H1 (cell line): ENCODE measurements around the gene ELOVL1. TPM values are rescaled to one million over a fixed set of nuclear protein-coding genes. Genes with fewer than 3 reads are reported as not detected.

Source experiments
- ASH2L ChIP-seq: fragments of 200-600, 300-600 bp; sonication (generic); IDR thresholded peaks from one replicate; pipeline ENCODE4 v1.7.1; 2017; ENCODE audit warnings: low read length
- BACH1 ChIP-seq: IDR thresholded peaks from 2 replicates; pipeline ENCODE4 v1.6.1; 2012; ENCODE audit warnings: low read length, improper control_type of control experiment
- BRCA1 ChIP-seq: IDR thresholded peaks from 2 replicates; pipeline ENCODE4 v1.6.1; 2012; ENCODE audit warnings: low read depth, low read length, improper control_type of control experiment
- CHD1 ChIP-seq: IDR thresholded peaks from 2 replicates; pipeline ENCODE4 v1.6.1; 2012; ENCODE audit warnings: low read depth, low read length, improper control_type of control experiment
- CHD2 ChIP-seq: IDR thresholded peaks from 2 replicates; pipeline ENCODE4 v1.6.1; 2012; ENCODE audit warnings: low read length, improper control_type of control experiment
- EP300 ChIP-seq, 2 experiments: IDR thresholded peaks; 1 replicate in 1 of 2; 2 replicates in 1 of 2; pipeline ENCODE4 v1.6.1; 2011 to 2012; ENCODE audit warnings: low read depth in 2 of 2, low read length in 2 of 2, mild to moderate bottlenecking in 2 of 2, borderline replicate concordance in 1 of 2, inconsistent platforms in 1 of 2, moderate library complexity in 1 of 2
- GTF2F1 ChIP-seq: IDR thresholded peaks from 2 replicates; pipeline ENCODE4 v1.6.1; 2012; ENCODE audit warnings: low read depth, low read length, improper control_type of control experiment, borderline replicate concordance
- HDAC2 ChIP-seq, 2 experiments: fragments of 300-600 bp in 1 of 2; sonication (generic) in 1 of 2; IDR thresholded peaks; 2 replicates each; pipeline ENCODE4 v1.6.1; 2011 to 2012; ENCODE audit warnings: low read depth in 2 of 2, low read length in 2 of 2, mild to moderate bottlenecking in 2 of 2, moderate library complexity in 2 of 2, borderline replicate concordance in 1 of 2, inconsistent platforms in 1 of 2
- HDAC6 ChIP-seq: IDR thresholded peaks from one replicate; pipeline ENCODE4 v1.7.1; 2012; ENCODE audit warnings: low read depth, mild to moderate bottlenecking, inconsistent platforms, low read length, moderate library complexity
- KDM1A ChIP-seq: fragments of 200-600, 300-600 bp; sonication (generic); IDR thresholded peaks from 2 replicates; pipeline ENCODE4 v1.7.1; 2016; ENCODE audit warnings: mild to moderate bottlenecking, low read length, borderline replicate concordance
- PHF8 ChIP-seq: fragments of 200-600 bp; sonication (generic); conservative IDR thresholded peaks from 2 replicates; pipeline ENCODE4 v1.7.1; 2012; ENCODE audit warnings: low read depth, mild to moderate bottlenecking, inconsistent platforms, low read length, moderate library complexity
- RBBP5 ChIP-seq: IDR thresholded peaks from 2 replicates; pipeline ENCODE4 v1.7.1; 2012; ENCODE audit warnings: low read depth, mild to moderate bottlenecking, inconsistent platforms, low read length, moderate library complexity, borderline replicate concordance
- RXRA ChIP-seq: IDR thresholded peaks from 2 replicates; pipeline ENCODE4 v1.6.1; 2011; ENCODE audit warnings: low read depth, mild to moderate bottlenecking, low read length, moderate library complexity; ENCODE audit not compliant: insufficient read depth
- SUZ12 ChIP-seq: fragments of 200-600 bp; sonication (generic); IDR thresholded peaks from 2 replicates; pipeline ENCODE4 v1.6.1; 2012; ENCODE audit warnings: mild to moderate bottlenecking, inconsistent platforms, low read length, moderate library complexity, mixed read lengths
- TCF12 ChIP-seq: IDR thresholded peaks from 2 replicates; pipeline ENCODE4 v1.6.1; 2011; ENCODE audit warnings: low read depth, mild to moderate bottlenecking, low read length
- TEAD4 ChIP-seq: IDR thresholded peaks from 2 replicates; pipeline ENCODE4 v1.6.1; 2012; ENCODE audit warnings: low read depth, low read length, inconsistent platforms, mixed read lengths
- polyA plus RNA-seq, 7 experiments: library from polyadenylated mRNA; depleted of rRNA in 3 of 7; stranded (reverse) in 5 of 7; unstranded in 2 of 7; fragments of >200 nt in 5 of 7; fragments of 200-250 nt in 2 of 7; gene quantifications; 1 replicate in 5 of 7; 2 replicates in 1 of 7; 4 replicates in 1 of 7; pipeline versions ENCODE4 v1.2.1 to v1.2.3, GENCODE V29; 2011 to 2013; ENCODE audit warnings: missing spikeins in 2 of 7, mixed read lengths in 2 of 7
- total RNA-seq: library from RNA; stranded (reverse); fragmentation: NEBNext Ultra II Directional; extraction: Animal tissue kit (Norgen Biotek cat#: 25700); gene quantifications from 2 replicates; pipeline ENCODE4 v1.2.1, GENCODE V29; 2021
- TF ChIP-seq, protein P1 (sequence below): IDR thresholded peaks from 2 replicates; pipeline ENCODE4 v1.6.1; 2012; ENCODE audit warnings: inconsistent platforms
- TF ChIP-seq, protein P2 (sequence below): IDR thresholded peaks from 2 replicates; pipeline ENCODE4 v1.6.1; 2011; ENCODE audit warnings: low read length, improper control_type of control experiment

The ELOVL1 gene
- total and polyA plus RNA-seq, 2 of the 8 experiments (the other 6 are each of a cell fraction or from before 2014, with no cell fraction given), result 28.5 to 68.1 TPM

DNA sequence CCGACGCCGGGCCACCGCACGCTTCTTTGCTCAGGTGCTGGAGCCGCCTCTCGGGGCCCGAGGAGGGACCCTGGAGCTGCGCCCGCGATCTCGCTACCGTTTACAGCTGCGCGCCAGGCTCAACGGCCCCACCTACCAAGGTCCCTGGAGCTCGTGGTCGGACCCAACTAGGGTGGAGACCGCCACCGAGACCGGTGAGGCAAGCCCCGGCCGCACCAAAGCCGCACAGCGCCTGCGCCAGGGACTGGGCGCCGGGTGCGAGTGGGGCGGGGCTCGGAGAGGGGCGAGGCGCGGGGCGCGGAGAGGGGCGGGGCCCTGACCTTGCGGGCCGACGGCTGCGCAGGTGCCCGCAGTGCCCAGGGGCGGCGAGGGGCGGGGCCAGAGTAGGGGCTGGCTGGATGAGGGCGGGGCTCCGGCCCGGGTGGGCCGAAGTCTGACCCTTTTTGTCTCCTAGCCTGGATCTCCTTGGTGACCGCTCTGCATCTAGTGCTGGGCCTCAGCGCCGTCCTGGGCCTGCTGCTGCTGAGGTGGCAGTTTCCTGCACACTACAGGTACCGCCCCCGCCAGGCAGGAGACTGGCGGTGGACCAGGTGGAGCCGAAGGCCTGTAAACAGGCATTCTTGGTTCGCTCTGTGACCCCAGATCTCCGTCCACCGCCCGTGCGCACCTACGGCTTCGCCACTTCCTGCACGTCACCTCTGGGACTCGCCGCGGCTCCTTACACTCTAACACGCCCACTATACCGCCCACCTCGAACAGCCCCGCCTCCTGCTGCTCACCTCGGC, 18.8 kb downstream of the ELOVL1 start (continued):
- TF ChIP-seq RBBP5 (0 out of 2 replicates have a peak, but pooled peaks have one; percentile 6), KDM1A (no peak), HDAC2 (IDR thresholded peaks at IDR 0.05; ENCODE audit: borderline replicate concordance in 1 of 2, low read depth in 2 of 2, low read length in 2 of 2) (no peak), GTF2F1 (no peak), SUZ12 (no peak), EP300 (IDR thresholded peaks at IDR 0.05; ENCODE audit: borderline replicate concordance in 1 of 2, low read depth in 2 of 2, low read length in 2 of 2) (no peak), CHD2 (no peak), BRCA1 (no peak), CHD1 (no peak), TEAD4 (no peak), ASH2L (peak; percentile 70), TCF12 (no peak), HDAC6 (no peak), BACH1 (no peak), RXRA (no peak), PHF8 (peak; percentile 81)
- TF ChIP-seq, protein P1, sequence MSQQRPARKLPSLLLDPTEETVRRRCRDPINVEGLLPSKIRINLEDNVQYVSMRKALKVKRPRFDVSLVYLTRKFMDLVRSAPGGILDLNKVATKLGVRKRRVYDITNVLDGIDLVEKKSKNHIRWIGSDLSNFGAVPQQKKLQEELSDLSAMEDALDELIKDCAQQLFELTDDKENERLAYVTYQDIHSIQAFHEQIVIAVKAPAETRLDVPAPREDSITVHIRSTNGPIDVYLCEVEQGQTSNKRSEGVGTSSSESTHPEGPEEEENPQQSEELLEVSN, result no peak; the same call in none of the 2 replicates
- TF ChIP-seq, protein P2, sequence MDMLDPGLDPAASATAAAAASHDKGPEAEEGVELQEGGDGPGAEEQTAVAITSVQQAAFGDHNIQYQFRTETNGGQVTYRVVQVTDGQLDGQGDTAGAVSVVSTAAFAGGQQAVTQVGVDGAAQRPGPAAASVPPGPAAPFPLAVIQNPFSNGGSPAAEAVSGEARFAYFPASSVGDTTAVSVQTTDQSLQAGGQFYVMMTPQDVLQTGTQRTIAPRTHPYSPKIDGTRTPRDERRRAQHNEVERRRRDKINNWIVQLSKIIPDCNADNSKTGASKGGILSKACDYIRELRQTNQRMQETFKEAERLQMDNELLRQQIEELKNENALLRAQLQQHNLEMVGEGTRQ, result no peak
